ENCODE data around the gene NDC1. TPM values are rescaled to one million over a fixed set of nuclear protein-coding genes. Genes with fewer than 3 reads are reported as not detected.

Gene NDC1
- total RNA-seq, 2 donors from 2014 or later, result 15.3 to 20.6 TPM

DNA sequence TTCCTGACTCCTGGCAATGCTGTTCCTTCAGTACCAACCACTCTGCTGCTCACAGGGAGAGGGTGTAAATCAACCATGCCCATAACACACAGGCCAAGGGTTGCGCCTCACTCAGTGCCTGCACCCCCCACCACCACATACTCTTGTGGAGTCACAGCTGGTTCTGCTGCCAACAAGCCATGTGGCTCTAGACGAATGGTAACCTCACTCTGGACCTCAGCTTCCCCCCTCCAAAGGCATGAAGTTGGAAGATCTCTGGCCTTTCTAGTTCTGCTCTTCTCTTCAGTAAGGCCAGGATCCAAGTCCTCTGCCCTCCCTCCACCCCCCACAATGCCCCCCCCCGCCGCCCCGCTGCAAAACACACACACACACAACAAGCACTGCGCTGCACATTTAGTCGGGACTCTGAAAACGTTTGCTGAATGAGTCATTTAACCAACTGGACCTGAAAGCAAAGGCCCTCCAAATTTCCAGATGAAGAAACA lies 97.4 kb downstream of the NDC1 start:
- no peaks in the 10 kb centered on the region for H3K9me3 ChIP-seq
- no peak for DNase-seq (ENCODE audit: low spot score)
- 52% methylated on average over 8 of the region's 8 CpGs for WGBS
- no peaks in the 10 kb centered on the region for H3K36me3 ChIP-seq
- H3K4me1 ChIP-seq (replicated peaks), result peaks cover 3% of the 10 kb centered on the region
- H3K4me3 ChIP-seq, result no peak overlapping the region
- TF ChIP-seq POLR2A (IDR thresholded peaks at IDR 0.05) (no peak), POLR2AphosphoS5 (IDR thresholded peaks at IDR 0.05) (no peak), CTCF (IDR thresholded peaks at IDR 0.05) (no peak)
- intact Hi-C loops (cut with DNase I), result no loop called here
- peaks cover 9% of the 10 kb centered on the region for H3K27me3 ChIP-seq (replicated peaks; ENCODE audit: insufficient read depth)
- H3K27ac ChIP-seq, result no peak overlapping the region

GRCh38 chr1:53739109-53739681 lies 98.9 kb downstream of the NDC1 start, which contains the start of gene GLIS1:
TSS of gene GLIS1 (minus strand) at chr1:53739164. CDS start at chr1:53738064, 1,100 bp downstream.
- Histone ChIP-seq H3K9me3 (no peaks in the 10 kb centered on the region), H3K27me3 (replicated peaks; ENCODE audit: insufficient read depth) (peaks cover 9% of the 10 kb centered on the region), H3K27ac (peak within 1 kb of the TSS; percentile 39 to 53), H3K36me3 (no peaks in the 10 kb centered on the region), H3K4me1 (replicated peaks) (peaks cover 3% of the 10 kb centered on the region), H3K4me3 (peak within 1 kb of the TSS; percentile 42 to 44)
- TF ChIP-seq CTCF (IDR thresholded peaks at IDR 0.05), result peak in 1 of 4 experiments; percentile 2
- TF ChIP-seq POLR2AphosphoS5 (IDR thresholded peaks at IDR 0.05), result no peak
- TF ChIP-seq POLR2A (IDR thresholded peaks at IDR 0.05), result no peak
- DNase-seq (ENCODE audit: low spot score), result peak; percentile 67
- under 1% methylated on average over 49 of the region's 73 CpGs for WGBS
- intact Hi-C loops (cut with DNase I), result no loop called here

DNA sequence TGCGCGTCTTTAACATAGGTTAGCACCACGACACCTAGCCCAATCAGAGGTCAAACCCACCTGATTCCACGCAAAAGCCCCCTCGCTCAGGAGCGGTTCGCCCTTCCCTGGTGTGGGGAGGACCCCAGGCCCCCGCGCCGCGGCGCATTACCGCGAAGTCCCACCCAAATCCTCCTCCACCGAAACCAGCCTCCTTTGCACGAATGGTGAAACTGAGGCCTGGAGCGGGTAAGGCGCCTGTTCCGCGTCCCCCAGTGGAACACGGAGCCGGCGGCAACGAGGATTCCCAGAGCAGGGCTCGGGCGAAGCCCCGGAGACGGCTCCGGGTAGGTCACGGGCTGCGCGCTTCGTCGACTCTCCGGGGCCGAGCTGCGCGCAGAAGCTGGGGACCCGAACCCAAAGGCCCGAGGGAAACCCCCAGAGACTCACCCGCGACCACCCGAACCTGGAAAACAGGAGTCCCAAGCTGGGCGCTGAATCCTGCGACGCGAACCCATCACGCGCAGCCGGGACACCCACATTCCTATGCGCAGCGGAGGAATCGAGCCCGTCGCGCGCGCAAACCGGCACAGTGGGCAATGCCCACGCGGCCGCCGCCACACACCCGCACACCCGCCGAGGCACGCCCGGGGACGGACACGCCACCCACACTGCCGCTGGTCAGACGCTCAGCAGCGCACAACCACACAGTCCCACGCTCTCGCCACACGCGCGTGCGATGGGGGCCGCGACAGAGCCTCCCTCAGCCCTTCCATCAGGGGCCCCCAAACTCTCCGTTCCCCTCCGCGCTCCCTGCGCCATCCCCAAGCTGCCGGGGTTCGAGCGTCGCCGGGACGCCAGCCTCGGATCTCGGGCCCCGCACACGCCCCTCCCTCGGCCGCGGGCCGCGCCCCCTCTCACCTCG lies 99.6 kb downstream of the NDC1 start:
- DNase-seq (ENCODE audit: low spot score), result no peak
- Histone ChIP-seq H3K27me3 (replicated peaks; ENCODE audit: insufficient read depth) (peaks cover 9% of the 10 kb centered on the region), H3K4me3 (peak overlapping the region; percentile 42 to 44), H3K9me3 (no peaks in the 10 kb centered on the region), H3K27ac (peak overlapping the region; percentile 39 to 53), H3K4me1 (replicated peaks) (peaks cover 3% of the 10 kb centered on the region), H3K36me3 (no peaks in the 10 kb centered on the region)
- no peak for TF ChIP-seq POLR2A (IDR thresholded peaks at IDR 0.05)
- no peak for TF ChIP-seq CTCF (IDR thresholded peaks at IDR 0.05)
- no peak for TF ChIP-seq POLR2AphosphoS5 (IDR thresholded peaks at IDR 0.05)
- intact Hi-C loops (cut with DNase I), result no loop called here
- WGBS, result 4% methylated on average over 60 of the region's 101 CpGs

GRCh38 chr1:53737648-53738204 lies 100.4 kb downstream of the NDC1 start:
- intact Hi-C loops (cut with DNase I), result no loop called here
- Histone ChIP-seq H3K4me1 (replicated peaks) (peaks cover 3% of the 10 kb centered on the region), H3K36me3 (no peaks in the 10 kb centered on the region), H3K9me3 (no peaks in the 10 kb centered on the region), H3K27me3 (replicated peaks; ENCODE audit: insufficient read depth) (peaks cover 9% of the 10 kb centered on the region), H3K4me3 (peak overlapping the region; percentile 42 to 44), H3K27ac (peak overlapping the region; percentile 17 to 39)
- no peak for DNase-seq (ENCODE audit: low spot score)
- 26% methylated on average over 44 of the region's 58 CpGs for WGBS
- no peak for TF ChIP-seq POLR2AphosphoS5 (IDR thresholded peaks at IDR 0.05)
- TF ChIP-seq CTCF (IDR thresholded peaks at IDR 0.05), result no peak
- TF ChIP-seq POLR2A (IDR thresholded peaks at IDR 0.05), result no peak

All from prostate gland (tissue), 2 donors.